Bronchial epithelial cell (primary cell): ENCODE results near the gene RASGEF1B. TPM values are rescaled to one million over a fixed set of nuclear protein-coding genes. Genes with fewer than 3 reads are reported as not detected.

Experiments used
- DNase-seq: peaks from one replicate; pipeline ENCODE4 v3.0.0-alpha.2; 2010; ENCODE audit warnings: low read depth
- FAIRE-seq: peaks from 2 replicates; lab custom pipeline; 2011; peaks lifted over from hg19 to GRCh38; lab: Jason Lieb, UNC
- H3K27me3 ChIP-seq: 2 replicates; pipeline ENCODE4 v1.5.1; 2011; ENCODE audit warnings: low read length; ENCODE audit not compliant: control insufficient read depth, insufficient read depth
- H3K36me3 ChIP-seq: 2 replicates; pipeline ENCODE4 v1.5.1; 2011; ENCODE audit warnings: low read length; ENCODE audit not compliant: control insufficient read depth, insufficient read depth
- H3K4me3 ChIP-seq: 2 replicates; pipeline ENCODE4 v1.5.1; 2011; ENCODE audit warnings: mild to moderate bottlenecking, low read depth, low read length, control low read depth
- CTCF ChIP-seq: IDR thresholded peaks from 2 replicates; pipeline ENCODE4 v1.5.1; 2011; ENCODE audit warnings: mild to moderate bottlenecking, moderate library complexity, low read length, control low read depth, inconsistent platforms; ENCODE audit not compliant: insufficient read depth, severe bottlenecking
- total RNA-seq: library from RNA; depleted of rRNA; stranded (reverse); fragments of >200 nt; gene quantifications from 2 replicates; pipeline ENCODE4 v1.2.1, GENCODE V29; 2014

The RASGEF1B gene
- total RNA-seq, 1 donor from 2014 or later, result 2.6 TPM

GRCh38 chr4:81453024-81453423 lies 18.7 kb downstream of the RASGEF1B start:
- FAIRE-seq, result no peak
- TF ChIP-seq CTCF, result no peak
- no peaks in the 10 kb centered on the region for H3K27me3 ChIP-seq
- H3K4me3 ChIP-seq, result no peak overlapping the region
- no peak for DNase-seq
- H3K36me3 ChIP-seq, result no peaks in the 10 kb centered on the region

- DNase-seq (peak; percentile 80), FAIRE-seq (no peak)
- no peaks in the 10 kb centered on the region for H3K36me3 ChIP-seq
- no peak overlapping the region for H3K4me3 ChIP-seq
- TF ChIP-seq CTCF, result no peak
- no peaks in the 10 kb centered on the region for H3K27me3 ChIP-seq
Observed at GRCh38 chr4:81452452-81453006, 19.2 kb downstream of the RASGEF1B start.

GRCh38 chr4:81449015-81449414 lies 22.7 kb downstream of the RASGEF1B start:
- H3K36me3 ChIP-seq, result no peaks in the 10 kb centered on the region
- FAIRE-seq, result no peak

GRCh38 chr4:81447566-81448229 lies 24.0 kb downstream of the RASGEF1B start:
- no peak for DNase-seq
- Histone ChIP-seq H3K36me3 (no peaks in the 10 kb centered on the region), H3K4me3 (no peak overlapping the region), H3K27me3 (no peaks in the 10 kb centered on the region)
- no peak for TF ChIP-seq CTCF
- peak; percentile 52 for FAIRE-seq

More at GRCh38 chr4:81449015-81449414, 22.7 kb downstream of the RASGEF1B start:
- H3K4me3 ChIP-seq, result no peak overlapping the region
- peak; percentile 55 for DNase-seq
- TF ChIP-seq CTCF, result no peak
- H3K27me3 ChIP-seq, result no peaks in the 10 kb centered on the region

- no peaks in the 10 kb centered on the region for H3K27me3 ChIP-seq
- no peak for FAIRE-seq
- TF ChIP-seq CTCF, result no peak
- DNase-seq, result no peak
- H3K4me3 ChIP-seq, result no peak overlapping the region
- H3K36me3 ChIP-seq, result no peaks in the 10 kb centered on the region
Observed at GRCh38 chr4:81446634-81447033, 25.1 kb downstream of the RASGEF1B start.
